Ramos (cell line): ENCODE data around the gene NT5C2.

Experiments
- in situ Hi-C: fragments of 300-500 bp; cut with MboI; formaldehyde crosslinking; loops from one replicate; pipeline ENCODE4 v1.14.3; 2022; ENCODE audit warnings: low sequenced_read_pairs; ENCODE audit not compliant: unreplicated experiment

The NT5C2 gene

GRCh38 chr10:103127241-103127640, 65.8 kb downstream of the NT5C2 start:
- in situ Hi-C loops: no loop called here

- in situ Hi-C loops: no loop called here
These were observed 67.5 kb downstream of the NT5C2 start for GRCh38 chr10:103125323-103126267.

GRCh38 chr10:103124420-103125096, 68.5 kb downstream of the NT5C2 start:
- in situ Hi-C loops: no loop called here

GRCh38 chr10:103123282-103124024, 69.6 kb downstream of the NT5C2 start:
- in situ Hi-C loops: no loop called here

- in situ Hi-C loops: no loop called here
These were observed 71.9 kb downstream of the NT5C2 start for GRCh38 chr10:103120977-103121735.

GRCh38 chr10:103120546-103120945, 72.5 kb downstream of the NT5C2 start:
- in situ Hi-C loops: no loop called here

- in situ Hi-C loops: no loop called here
These were observed 75.8 kb downstream of the NT5C2 start for GRCh38 chr10:103117247-103117646.

GRCh38 chr10:103114876-103115275, 78.2 kb downstream of the NT5C2 start:
- in situ Hi-C loops: no loop called here

GRCh38 chr10:103111918-103112877, 80.9 kb downstream of the NT5C2 start:
- in situ Hi-C loops: no loop called here

- in situ Hi-C loops: no loop called here
These were observed 81.8 kb downstream of the NT5C2 start for GRCh38 chr10:103111031-103111917.

- in situ Hi-C loops: no loop called here
These were observed 82.7 kb downstream of the NT5C2 start for GRCh38 chr10:103110407-103110806.

- in situ Hi-C loops: no loop called here
These were observed 83.3 kb downstream of the NT5C2 start for GRCh38 chr10:103109821-103110220.

GRCh38 chr10:103106539-103106938, 86.5 kb downstream of the NT5C2 start:
- in situ Hi-C loops: no loop called here

GRCh38 chr10:103105462-103105861, 87.6 kb downstream of the NT5C2 start:
- in situ Hi-C loops: no loop called here

GRCh38 chr10:103104721-103105120, 88.4 kb downstream of the NT5C2 start:
- in situ Hi-C loops: no loop called here

GRCh38 chr10:103103989-103104388, 89.1 kb downstream of the NT5C2 start:
- in situ Hi-C loops: no loop called here

GRCh38 chr10:103102195-103102594, 90.9 kb downstream of the NT5C2 start:
- in situ Hi-C loops: no loop called here

- in situ Hi-C loops: no loop called here
These were observed 92.5 kb downstream of the NT5C2 start for GRCh38 chr10:103100620-103101019.
